Chondrocyte (in vitro differentiated cells): Measurements from ENCODE around the gene MCU. TPM values are rescaled to one million over a fixed set of nuclear protein-coding genes. Genes with fewer than 3 reads are reported as not detected.

Experiments used
- DNase-seq: peaks from one replicate; pipeline ENCODE4 v3.0.0; 2021; ENCODE audit warnings: mixed read lengths, low spot score
- H3K27ac Mint-ChIP-seq: one replicate; pipeline ENCODE4 v1.8.0; 2021; ENCODE audit warnings: mild to moderate bottlenecking, moderate library complexity, mixed read lengths; ENCODE audit not compliant: unreplicated experiment
- H3K27me3 Mint-ChIP-seq: 2 replicates; pipeline ENCODE4 v1.8.0; 2021; ENCODE audit warnings: low read depth, mixed read lengths
- H3K36me3 Mint-ChIP-seq: 2 replicates; pipeline ENCODE4 v1.8.0; 2021; ENCODE audit warnings: low read depth, mixed read lengths
- H3K4me1 Mint-ChIP-seq: 2 replicates; pipeline ENCODE4 v1.8.0; 2021; ENCODE audit warnings: low read depth, mild to moderate bottlenecking, mixed read lengths
- H3K4me3 Mint-ChIP-seq: one replicate; pipeline ENCODE4 v1.8.0; 2021; ENCODE audit warnings: mild to moderate bottlenecking, moderate library complexity, mixed read lengths; ENCODE audit not compliant: unreplicated experiment
- H3K9me3 Mint-ChIP-seq: 2 replicates; pipeline ENCODE4 v1.8.0; 2021; ENCODE audit warnings: low read depth, mixed read lengths
- CTCF ChIP-seq: fragments of 200-600 bp; sonication (generic); IDR thresholded peaks from 2 replicates; pipeline ENCODE4 v1.5.0; 2021; ENCODE audit warnings: antibody characterized with exemption, mild to moderate bottlenecking, moderate library complexity
- total RNA-seq: library from RNA; stranded (reverse); gene quantifications from 3 replicates; pipeline ENCODE4 v1.2.1, GENCODE V29; 2021

The MCU gene
- total RNA-seq, 1 donor from 2014 or later: 51.8 TPM

- no peak overlapping the region for H3K4me3 Mint-ChIP-seq
Measured at GRCh38 chr10:72660220-72660619, 31.7 kb upstream of the MCU start.

GRCh38 chr10:72661431-72661830, 30.5 kb upstream of the MCU start:
- no peak for TF ChIP-seq CTCF
- Mint-ChIP-seq H3K27me3 (no peaks in the 10 kb centered on the region), H3K4me3 (no peak overlapping the region), H3K27ac (no peak overlapping the region), H3K36me3 (no peaks in the 10 kb centered on the region), H3K4me1 (peaks cover 2% of the 10 kb centered on the region), H3K9me3 (no peaks in the 10 kb centered on the region)
- no peak for DNase-seq

More at GRCh38 chr10:72660220-72660619, 31.7 kb upstream of the MCU start:
- no peaks in the 10 kb centered on the region for H3K27me3 Mint-ChIP-seq
- H3K9me3 Mint-ChIP-seq: no peaks in the 10 kb centered on the region
- H3K36me3 Mint-ChIP-seq: no peaks in the 10 kb centered on the region
- no peak for TF ChIP-seq CTCF
- H3K27ac Mint-ChIP-seq: no peak overlapping the region
- DNase-seq: no peak
- H3K4me1 Mint-ChIP-seq: peaks cover 2% of the 10 kb centered on the region

- Mint-ChIP-seq H3K27ac (no peak overlapping the region), H3K36me3 (no peaks in the 10 kb centered on the region), H3K27me3 (peaks cover 1% of the 10 kb centered on the region), H3K4me1 (peaks cover 2% of the 10 kb centered on the region), H3K9me3 (no peaks in the 10 kb centered on the region), H3K4me3 (no peak overlapping the region)
- TF ChIP-seq CTCF: no peak
- DNase-seq: no peak
Measured at GRCh38 chr10:72663971-72664370, 28.0 kb upstream of the MCU start.

- Mint-ChIP-seq H3K4me1 (peaks cover 2% of the 10 kb centered on the region), H3K4me3 (no peak overlapping the region), H3K36me3 (no peaks in the 10 kb centered on the region), H3K9me3 (no peaks in the 10 kb centered on the region), H3K27ac (no peak overlapping the region), H3K27me3 (peaks cover 1% of the 10 kb centered on the region)
- TF ChIP-seq CTCF: no peak
- DNase-seq: no peak
Measured at GRCh38 chr10:72665925-72666324, 26.0 kb upstream of the MCU start.

- Mint-ChIP-seq H3K9me3 (no peaks in the 10 kb centered on the region), H3K4me1 (peaks cover 2% of the 10 kb centered on the region), H3K4me3 (no peak overlapping the region), H3K36me3 (no peaks in the 10 kb centered on the region), H3K27ac (no peak overlapping the region), H3K27me3 (peaks cover 1% of the 10 kb centered on the region)
- no peak for TF ChIP-seq CTCF
- no peak for DNase-seq
Measured at GRCh38 chr10:72667207-72667864, 24.6 kb upstream of the MCU start.
